ENCODE results near the gene RXYLT1.
A peak's percentile ranks its signal among the peaks of the same experiment; 100 is the strongest.
"Not testable (repeated sequence)": the region's sequence is repeated elsewhere in the genome, so short reads cannot be mapped to it uniquely, and the experiment has no call there.

Gene RXYLT1

DNA sequence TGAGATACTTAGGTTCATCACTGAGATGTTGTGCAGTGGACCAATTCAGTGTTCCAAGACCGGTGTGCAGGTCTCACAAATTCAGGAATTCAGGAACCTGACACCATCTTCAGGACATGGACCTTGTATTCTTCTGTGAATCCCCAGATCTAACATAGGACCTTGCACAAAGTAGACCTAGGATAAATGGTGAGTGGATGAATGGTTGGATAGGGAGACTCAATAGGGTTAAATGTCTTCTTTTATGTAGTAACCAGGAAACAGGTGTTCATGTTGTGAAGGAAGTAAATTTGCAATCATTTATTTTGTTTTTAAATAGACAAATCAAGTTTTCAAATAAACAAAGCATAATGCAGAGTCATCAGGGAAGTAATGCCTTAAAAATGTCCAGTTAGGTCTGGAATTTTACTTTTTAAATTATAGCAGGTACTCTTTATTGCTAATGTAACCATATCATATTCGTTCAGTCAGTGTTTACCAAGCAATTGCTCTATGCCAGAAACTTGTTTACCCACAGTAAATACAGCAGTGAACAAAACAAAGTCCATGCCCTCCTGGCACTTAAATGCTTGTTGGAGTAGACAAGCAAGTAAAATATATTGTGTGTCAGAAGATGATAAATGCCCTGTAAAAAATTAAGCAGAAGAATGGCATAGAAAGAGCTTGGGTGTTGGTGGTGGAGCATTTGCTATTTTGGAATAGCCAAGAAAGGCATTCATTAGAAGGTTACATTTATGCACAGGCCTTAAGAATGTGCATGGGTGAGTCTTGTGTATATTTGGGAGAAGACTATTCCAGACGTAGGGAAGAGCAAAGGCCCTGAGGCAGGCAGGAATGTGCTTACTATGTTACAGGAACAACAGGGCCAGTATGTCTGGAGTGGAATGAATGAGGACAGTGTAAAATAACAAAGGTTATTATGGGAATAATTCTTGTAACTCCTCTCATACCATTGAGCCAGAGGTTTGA, 26.3 kb downstream of the RXYLT1 start:
- no peak for DNase-seq

DNA sequence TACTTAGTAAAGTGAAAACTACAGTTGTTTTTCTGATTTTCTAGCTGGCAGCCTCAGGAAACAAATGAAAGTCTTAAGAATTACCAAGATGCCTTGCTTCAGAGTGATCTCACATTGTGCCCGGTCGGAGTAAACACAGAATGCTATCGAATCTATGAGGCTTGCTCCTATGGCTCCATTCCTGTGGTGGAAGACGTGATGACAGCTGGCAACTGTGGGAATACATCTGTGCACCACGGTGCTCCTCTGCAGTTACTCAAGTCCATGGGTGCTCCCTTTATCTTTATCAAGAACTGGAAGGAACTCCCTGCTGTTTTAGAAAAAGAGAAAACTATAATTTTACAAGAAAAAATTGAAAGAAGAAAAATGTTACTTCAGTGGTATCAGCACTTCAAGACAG, 28.9 kb downstream of the RXYLT1 start:
- no peak for DNase-seq

DNA sequence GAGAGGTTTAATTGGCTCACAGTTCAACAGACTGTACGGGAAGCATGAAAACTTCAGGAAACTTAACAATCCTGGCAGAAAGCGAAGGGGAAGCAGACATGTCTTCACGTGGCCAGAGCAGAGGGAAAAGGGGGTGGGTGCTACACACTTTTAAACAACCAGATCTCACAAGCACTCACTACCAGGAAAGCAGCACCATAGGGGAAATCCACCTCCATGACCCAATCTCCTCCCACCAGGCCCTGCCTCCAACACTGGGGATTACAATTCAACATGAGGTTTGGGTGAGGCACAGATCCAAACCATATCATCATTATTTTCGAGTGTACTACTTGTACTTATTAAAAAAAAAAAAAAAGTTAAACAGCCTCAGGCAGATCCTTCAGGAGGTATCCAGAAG, 29.9 kb downstream of the RXYLT1 start:
- DNase-seq = no peak

DNA sequence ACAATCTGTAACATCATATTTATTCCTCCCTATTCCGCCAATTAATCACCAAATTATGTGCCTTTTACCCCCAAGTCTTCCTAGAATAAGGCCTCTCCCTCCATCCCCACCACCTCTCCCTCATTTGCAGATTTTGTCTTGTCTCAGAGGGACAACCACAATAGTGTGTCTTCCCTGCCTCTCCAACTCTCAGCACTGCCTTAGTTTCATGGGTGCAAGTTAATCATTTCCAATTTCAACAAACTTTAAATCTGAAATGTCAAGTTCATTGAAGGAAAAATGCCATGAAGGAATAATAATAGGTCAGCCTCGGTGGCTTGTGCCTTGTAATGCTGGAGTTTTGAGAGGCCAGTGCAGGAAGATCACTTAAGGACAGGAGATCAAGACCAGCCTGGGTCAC, 31.6 kb downstream of the RXYLT1 start:
- no peak for DNase-seq

DNA sequence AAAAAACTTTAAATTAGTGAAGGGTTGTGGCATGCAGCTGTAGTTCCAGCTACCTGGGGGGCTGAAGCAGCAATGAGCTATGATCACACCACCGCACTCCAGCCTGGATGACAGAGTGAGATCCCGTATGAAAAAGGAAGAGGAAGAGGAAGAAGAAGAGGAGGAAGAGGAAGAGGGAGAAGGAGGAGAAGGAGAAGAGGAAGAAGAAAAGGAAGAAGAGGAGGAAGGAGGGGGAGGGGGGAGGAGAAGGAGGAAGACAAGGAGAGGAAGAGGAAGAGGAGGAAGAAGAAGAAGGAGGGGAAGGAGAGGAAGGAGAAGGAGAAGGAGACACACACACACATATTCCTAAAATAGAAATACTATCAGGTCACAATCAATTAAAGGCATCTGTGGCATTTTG, 32.0 kb downstream of the RXYLT1 start:
- DNase-seq = no peak

DNA sequence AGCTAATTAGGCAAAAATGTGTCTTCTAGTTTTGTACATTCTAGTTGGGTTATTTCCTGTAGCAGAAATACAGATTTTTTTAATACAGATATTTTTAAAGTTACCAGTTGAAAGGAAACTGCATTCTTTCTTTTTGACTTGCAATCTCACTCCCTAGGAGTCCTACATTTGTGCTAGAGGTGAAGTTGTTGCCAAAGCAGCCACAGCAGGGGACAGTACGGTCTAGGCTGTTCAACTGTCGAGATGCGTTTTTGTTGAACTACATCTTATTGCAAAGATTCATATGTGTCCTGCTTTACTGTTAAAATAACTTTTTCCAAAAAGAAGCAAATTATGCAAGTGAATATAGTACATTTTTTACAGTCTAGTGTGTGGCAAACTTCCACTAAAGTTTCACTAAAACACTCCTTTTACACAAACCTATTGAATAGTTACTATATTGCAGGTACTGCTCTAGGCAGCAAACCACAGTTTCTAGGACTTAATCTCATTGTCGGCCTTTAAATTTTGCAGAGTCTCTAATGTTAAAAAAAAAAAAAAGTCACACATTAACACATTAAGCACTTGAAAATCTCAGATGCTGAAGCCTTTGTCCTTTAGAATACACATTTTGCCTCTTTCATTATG, 34.5 kb downstream of the RXYLT1 start:
- DNase-seq = no peak

DNA sequence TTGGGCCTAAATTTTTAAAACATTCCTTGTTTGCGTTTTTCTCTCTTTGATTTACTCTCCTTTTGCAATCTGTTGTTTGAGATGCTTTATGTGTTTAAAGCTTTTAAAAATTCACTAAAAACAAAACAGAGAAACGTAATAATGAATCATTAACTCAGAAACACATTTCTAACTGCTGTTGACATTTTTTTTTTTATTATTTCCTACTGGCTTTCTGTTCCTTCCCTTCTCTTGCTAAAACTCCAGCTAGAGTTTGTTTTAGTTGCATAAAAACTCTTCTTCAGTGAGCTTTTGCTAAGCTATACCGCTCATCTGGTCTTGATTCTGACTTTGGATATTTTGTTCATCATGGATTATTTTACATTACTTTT, 35.8 kb downstream of the RXYLT1 start:
- DNase-seq = no peak

DNA sequence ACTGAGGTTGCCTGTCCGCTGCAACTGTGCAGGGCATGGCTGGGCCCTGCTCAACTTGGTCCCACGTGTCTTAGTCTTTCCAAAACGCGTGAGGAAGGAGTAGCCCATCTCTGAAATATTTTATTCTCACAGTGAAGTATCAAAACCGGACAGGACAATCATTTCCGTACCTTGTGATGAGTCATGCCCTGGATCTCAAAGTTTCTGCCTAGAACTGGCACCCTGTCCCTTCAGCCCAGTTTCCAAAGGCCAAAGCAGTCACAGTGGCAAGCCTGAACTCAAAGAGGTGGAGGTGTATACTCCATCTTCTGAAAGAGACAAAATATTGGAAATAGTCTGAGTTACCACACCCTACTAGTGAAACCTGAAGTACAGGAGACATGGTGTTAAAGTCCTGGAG, 36.3 kb downstream of the RXYLT1 start:
- no peak for DNase-seq

DNA sequence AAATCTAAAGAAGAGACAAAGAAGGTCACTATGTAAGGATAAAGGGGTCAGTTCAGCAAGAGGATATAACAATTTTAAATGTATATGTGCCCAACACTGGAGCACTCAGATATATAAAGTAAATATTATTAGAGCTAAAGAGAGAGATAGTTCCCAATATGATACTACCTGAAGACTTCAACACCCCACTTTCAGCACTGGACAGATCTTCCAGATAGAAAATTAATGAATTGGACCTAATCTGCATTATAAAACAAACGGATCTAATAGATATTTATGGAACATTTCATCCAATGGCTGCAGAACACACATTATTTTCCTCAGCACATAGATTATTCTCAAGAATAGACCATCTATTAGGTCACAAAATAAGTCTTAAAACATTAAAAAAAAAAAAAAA, 40.7 kb downstream of the RXYLT1 start:
- DNase-seq = no peak

DNA sequence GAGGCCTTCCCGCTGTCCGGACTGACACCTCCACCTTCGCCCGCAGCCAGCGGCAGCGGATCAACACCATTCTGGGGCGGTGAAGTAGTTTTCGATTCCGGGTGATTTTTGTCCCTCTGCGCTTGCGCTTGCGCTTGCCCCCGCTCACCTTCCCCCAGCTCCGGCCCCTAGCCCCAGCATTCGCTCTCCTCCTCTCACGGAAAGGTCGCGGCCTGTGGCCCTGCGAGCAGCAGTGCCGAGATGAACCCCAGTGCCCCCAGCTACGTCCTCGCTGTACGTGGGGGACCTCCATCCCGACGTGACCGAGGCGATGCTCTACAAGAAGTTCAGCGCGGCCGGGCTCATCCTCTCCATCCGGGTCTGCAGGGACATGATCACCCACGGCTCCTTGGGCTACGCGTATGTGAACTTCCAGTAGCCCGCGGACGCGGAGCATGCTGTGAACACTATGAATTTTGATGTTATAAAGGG, 42.1 kb downstream of the RXYLT1 start:
- no peak for DNase-seq

DNA sequence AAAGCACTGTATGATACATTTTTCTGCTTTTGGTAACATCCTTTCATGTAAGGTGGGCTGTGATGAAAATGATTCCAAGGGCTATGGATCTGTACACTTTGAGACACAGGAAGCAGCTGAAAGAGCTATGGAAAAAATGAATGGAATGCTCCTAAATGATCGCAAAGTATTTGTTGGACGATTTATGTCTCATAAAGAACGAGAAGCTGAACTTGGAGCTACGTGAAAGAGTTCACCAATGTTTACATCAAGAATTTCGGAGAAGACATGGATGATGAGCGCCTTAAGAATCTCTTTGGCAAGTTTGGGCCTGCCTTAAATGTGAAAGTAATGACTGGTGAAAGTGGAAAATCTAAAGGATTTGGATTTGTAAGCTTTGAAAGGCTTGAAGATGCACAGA, 42.6 kb downstream of the RXYLT1 start:
- DNase-seq = no peak

DNA sequence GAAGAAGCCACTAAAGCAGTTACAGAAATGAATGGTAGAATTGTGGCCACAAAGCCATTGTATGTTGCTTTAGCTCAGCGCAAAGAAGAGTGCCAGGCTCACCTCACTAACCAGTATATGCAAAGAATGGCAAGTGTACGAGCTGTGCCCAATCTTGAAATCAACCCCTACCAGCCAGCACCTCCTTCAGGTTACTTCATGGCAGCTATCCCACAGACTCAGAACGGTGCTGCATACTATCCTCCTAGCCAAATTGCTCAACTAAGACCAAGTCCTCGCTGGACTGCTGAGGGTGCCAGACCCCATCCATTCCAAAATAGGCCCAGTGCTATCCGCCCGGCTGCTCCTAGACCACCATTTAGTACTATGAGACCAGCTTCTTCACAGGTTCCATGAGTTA, 43.3 kb downstream of the RXYLT1 start:
- DNase-seq = no peak

DNA sequence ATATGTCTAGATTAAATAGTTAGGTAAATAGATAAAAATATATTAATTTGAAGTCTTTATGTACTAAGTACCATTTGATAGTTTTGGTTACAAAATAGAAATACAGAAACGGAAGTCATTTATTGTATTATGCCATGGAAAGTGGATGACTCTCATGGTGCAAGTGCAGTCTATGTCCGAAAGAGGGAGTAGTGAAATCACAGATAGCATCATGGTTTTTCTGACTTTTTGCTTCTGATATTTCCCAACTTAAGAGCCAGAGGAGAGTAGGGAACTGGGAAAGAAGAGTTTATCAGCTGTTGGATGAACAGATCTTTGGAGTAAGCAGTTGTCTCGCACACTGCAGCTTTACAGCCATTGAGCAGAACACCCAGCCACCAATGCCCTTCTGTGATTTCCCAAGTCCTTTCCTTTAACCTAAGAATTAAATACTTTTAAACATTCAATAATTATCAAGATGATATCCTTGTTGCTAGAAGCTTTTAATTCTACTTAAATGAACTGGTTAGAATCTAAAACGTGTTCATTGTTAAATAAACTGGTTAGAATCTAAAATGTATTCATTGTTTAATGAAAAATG, 46.4 kb downstream of the RXYLT1 start:
- DNase-seq = no peak

DNA sequence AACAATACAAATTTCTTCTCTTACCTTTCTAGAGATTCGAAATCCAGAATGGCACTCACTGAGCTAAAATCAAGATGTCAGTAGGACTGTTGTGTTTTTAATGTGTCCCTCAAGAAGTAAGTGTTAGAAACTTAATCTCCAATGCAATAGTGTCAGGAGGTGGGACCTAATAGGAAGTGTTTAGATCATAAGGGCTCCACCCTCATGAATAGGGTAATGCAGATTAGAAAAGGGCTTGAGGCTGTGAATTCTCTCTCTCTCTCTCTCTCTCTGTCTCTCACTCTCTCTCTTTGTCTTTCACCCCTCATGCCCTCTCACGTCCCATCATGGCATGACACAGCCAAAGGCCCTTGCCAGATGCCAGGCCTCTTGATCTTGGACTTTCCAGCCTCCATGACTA, 49.2 kb downstream of the RXYLT1 start:
- no peak for DNase-seq

DNA sequence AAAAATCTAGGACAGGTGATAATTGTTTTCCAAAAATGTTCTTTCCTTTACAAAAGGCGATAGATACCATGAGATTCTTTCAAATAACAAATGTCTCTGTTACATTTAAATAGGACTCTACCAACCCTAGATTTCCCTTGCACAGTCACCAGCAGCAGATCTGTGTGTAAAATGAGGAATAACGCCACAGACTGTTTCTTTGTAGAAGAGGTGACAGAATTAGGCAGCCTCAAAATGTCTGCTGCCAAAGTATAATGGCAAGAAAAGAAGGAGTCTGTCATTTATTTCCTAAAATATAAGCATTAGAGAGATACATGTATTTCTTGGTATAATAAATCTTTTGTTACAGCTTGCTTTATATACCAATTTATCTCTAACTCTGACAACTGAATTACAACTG, 56.3 kb downstream of the RXYLT1 start:
- no peak for DNase-seq

DNA sequence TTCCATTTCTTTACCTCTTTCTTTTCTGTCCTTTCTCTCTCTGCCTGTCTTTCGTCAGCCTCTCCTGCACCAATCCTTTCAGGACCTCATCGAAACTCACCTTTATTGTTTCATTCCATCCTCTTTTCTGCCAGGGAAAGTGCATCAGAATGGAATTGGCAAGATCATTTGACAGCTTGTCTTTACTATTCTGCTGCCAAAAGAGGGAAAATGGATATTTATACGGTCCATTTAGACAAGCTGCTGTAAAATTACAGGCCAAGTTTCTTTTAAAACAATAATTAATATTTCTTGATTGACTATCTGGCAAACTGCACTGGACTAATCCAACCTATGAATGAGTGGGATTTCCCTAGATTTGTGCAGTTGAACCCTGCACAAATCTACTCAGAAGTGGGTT, 57.2 kb downstream of the RXYLT1 start:
- DNase-seq = no peak

DNA sequence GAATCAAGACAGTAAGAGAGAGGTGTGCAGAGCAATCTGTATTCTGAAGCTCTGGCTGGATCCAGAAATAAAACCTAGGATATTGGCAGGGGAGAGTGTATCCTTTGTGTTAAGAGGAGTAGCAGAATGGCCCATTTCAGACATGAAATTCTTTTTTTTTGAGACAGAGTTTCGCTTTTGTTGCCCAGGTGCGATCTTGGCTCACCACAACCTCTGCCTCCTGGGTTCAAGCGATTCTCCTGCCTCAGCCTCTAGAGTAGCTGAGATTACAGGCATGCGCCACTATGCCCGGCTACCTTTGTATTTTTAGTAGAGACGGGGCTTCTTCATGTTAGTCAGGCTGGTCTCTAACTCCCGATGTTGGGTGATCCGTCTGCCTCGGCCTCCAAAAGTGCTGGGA, 58.7 kb downstream of the RXYLT1 start:
- no peak for DNase-seq

DNA sequence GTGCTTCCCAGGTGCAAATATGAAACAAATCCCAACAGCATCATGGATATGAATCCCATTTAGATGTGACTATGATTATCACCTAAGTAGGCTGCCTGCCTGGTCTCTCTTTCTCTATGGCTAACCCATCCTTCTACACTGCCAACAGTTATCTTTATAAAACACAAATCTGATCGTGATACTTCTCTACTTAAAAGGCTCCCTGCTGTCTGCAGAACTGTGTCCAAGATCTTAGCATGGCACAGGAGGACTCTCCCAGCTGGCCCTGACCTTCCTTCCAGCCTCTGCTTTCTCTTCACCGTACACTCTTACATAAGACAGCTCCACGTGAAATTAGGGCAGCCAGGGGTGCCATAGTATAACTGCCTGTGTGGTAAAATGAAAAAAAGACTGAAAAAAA, 61.3 kb downstream of the RXYLT1 start:
- no peak for DNase-seq

DNA sequence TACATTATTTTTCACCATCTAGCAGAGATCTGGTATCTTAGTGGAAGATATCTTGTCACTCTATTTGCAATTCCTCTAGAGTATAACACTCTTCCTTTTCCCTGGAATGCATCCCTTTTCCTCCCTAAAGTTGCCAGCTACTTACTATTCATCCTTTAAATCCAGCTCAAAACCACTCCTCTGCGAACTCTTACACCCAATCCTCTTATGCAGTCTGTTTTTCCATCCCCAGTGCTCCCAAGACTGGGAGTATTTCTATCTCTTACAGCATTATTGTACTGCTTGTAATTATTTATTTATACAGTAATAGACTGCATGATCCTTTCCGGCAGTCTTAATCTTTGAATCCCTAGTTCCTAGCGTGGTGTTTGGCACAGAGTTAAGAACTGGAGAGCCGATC, 61.9 kb downstream of the RXYLT1 start:
- DNase-seq = no peak

DNA sequence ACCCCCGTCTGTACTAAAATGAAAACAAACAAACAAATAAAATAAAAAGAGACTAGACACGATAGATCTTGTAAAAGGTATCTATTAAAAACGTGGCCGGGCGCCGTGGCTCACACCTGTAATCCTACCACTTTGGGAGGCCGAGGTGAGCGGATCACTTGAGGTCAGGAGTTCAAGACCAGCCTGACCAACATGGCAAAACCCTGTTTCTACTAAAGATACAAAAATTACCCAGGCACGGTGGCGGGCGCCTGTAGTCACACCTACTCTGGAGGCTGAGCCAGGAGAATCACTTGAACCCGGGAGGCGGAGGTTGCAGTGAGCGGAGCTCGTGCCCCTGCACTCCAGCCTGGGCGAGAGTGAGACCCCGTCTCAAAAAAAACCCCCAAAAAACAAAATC, 63.0 kb downstream of the RXYLT1 start:
- DNase-seq = not testable (repeated sequence)

DNA sequence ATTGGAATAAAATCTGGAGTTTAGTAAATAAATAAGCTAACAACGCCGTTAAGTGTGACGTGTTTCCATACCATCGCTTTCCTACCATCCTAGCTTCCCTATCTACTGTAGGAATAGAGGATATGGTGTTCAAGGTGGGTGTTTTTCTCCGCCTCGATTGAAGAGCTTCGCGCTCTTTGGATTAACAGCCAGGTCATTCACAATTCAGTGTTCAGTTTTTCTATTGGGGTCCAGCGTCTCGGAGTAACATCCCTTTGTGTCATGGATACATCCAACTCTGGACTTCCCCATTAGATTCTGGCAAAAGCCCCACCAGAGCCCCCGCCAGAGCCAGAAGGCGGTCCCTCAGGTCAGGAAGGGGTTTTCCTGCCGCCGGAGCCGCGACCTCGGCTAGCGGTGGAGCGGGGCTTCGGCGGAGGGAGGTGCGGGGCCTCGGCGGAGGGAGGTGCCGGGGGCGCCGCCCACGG, 63.6 kb downstream of the RXYLT1 start:
- no peak for DNase-seq

DNA sequence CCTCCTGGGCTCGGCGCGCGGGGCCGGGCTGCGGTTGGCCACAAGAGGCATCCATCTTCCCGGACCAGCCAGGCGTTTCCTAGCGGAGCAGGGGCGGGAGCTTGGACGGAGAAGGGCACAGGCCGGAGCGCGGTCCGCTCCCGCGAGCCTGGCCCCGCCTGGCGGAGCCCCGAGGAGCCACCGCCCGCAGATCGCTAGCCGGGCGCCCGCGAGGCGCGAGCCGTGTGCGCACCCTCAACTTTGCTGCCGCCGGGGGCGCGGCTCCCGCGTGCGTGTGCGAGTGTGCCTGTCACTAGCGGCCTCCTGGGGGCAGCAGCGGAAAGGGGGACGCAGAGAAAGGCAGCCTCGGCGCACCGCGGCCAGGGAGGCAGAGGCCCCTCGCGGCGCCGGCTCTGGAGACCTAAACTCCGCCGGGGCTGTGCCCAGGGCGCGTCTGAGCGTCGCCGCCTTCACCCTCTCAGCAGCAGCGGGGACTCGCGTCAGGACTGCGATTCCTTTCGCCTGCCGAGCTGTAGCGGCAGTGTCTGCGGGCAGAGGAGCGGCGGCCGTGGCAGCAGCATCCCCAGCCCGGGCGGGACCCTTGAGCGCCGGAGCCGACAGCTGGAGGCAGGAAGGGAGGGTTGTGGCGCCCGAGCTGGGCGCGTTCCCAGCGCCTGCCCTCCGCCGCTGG, 64.1 kb downstream of the RXYLT1 start:
- DNase-seq = peak; percentile 80

All from stimulated activated CD4-positive, alpha-beta T cell treated with anti-CD3 and anti-CD28 coated beads, Interleukin-1b, Interleukin-23, amount 100 ng/mL, for 48 hours (primary cell).